ES-I3 (cell line): ENCODE data around the gene MAP3K9.

Experiments used
- H3K36me3 ChIP-seq: 2 replicates; pipeline ENCODE4 v1.6.1; 2013; ENCODE audit warnings: mild to moderate bottlenecking, low read length, control low read depth, moderate library complexity; ENCODE audit not compliant: insufficient read depth
- H3K4me1 ChIP-seq: 2 replicates; pipeline ENCODE4 v1.6.1; 2013; ENCODE audit warnings: mild to moderate bottlenecking, control low read depth, low read length; ENCODE audit not compliant: insufficient read depth
- H3K9ac ChIP-seq: 2 replicates; pipeline ENCODE4 v1.6.1; 2013; ENCODE audit warnings: low read depth, mild to moderate bottlenecking, low read length, moderate library complexity
- H3K9me3 ChIP-seq: 2 replicates; pipeline ENCODE4 v1.6.1; 2013; ENCODE audit warnings: mild to moderate bottlenecking, low read length, moderate library complexity; ENCODE audit not compliant: control insufficient read depth, insufficient read depth

Gene MAP3K9

GRCh38 chr14:70808416-70809224, 693 bp downstream of the MAP3K9 start:
- H3K9ac ChIP-seq, result peak overlapping the region; percentile 74
- peaks cover 10% of the 10 kb centered on the region for H3K4me1 ChIP-seq
- no peaks in the 10 kb centered on the region for H3K36me3 ChIP-seq
- H3K9me3 ChIP-seq, result no peaks in the 10 kb centered on the region

- peaks cover 10% of the 10 kb centered on the region for H3K4me1 ChIP-seq
- H3K9me3 ChIP-seq, result no peaks in the 10 kb centered on the region
- no peaks in the 10 kb centered on the region for H3K36me3 ChIP-seq
- H3K9ac ChIP-seq, result peak overlapping the region; percentile 74
These were observed 1.4 kb downstream of the MAP3K9 start for GRCh38 chr14:70807898-70808415.

GRCh38 chr14:70804556-70805162, 4.7 kb downstream of the MAP3K9 start:
- Histone ChIP-seq H3K9ac (no peak overlapping the region), H3K9me3 (no peaks in the 10 kb centered on the region), H3K36me3 (peaks cover 10% of the 10 kb centered on the region; the same call in 1 of the 2 replicates), H3K4me1 (peaks cover 5% of the 10 kb centered on the region; the same call in 1 of the 2 replicates)

- Histone ChIP-seq H3K4me1 (peaks cover 5% of the 10 kb centered on the region; the same call in 1 of the 2 replicates), H3K9me3 (no peaks in the 10 kb centered on the region), H3K36me3 (peaks cover 13% of the 10 kb centered on the region; the same call in 1 of the 2 replicates), H3K9ac (no peak overlapping the region)
These were observed 5.7 kb downstream of the MAP3K9 start for GRCh38 chr14:70803321-70804310.

GRCh38 chr14:70802379-70802778, 6.9 kb downstream of the MAP3K9 start:
- H3K36me3 ChIP-seq, result peaks cover 13% of the 10 kb centered on the region; the same call in 1 of the 2 replicates
- no peak overlapping the region for H3K9ac ChIP-seq
- H3K9me3 ChIP-seq, result no peaks in the 10 kb centered on the region
- no peaks in the 10 kb centered on the region for H3K4me1 ChIP-seq

GRCh38 chr14:70801836-70802235, 7.5 kb downstream of the MAP3K9 start:
- Histone ChIP-seq H3K9me3 (no peaks in the 10 kb centered on the region), H3K9ac (no peak overlapping the region), H3K4me1 (no peaks in the 10 kb centered on the region), H3K36me3 (peaks cover 13% of the 10 kb centered on the region; the same call in 1 of the 2 replicates)

GRCh38 chr14:70796551-70796950, 12.8 kb downstream of the MAP3K9 start:
- Histone ChIP-seq H3K9ac (no peak overlapping the region), H3K9me3 (no peaks in the 10 kb centered on the region), H3K36me3 (peaks cover 17% of the 10 kb centered on the region; the same call in 1 of the 2 replicates), H3K4me1 (no peaks in the 10 kb centered on the region)

GRCh38 chr14:70794294-70794693, 15.0 kb downstream of the MAP3K9 start:
- H3K36me3 ChIP-seq, result peaks cover 4% of the 10 kb centered on the region; the same call in 1 of the 2 replicates
- no peaks in the 10 kb centered on the region for H3K4me1 ChIP-seq
- no peak overlapping the region for H3K9ac ChIP-seq
- H3K9me3 ChIP-seq, result no peaks in the 10 kb centered on the region

GRCh38 chr14:70793637-70794036, 15.7 kb downstream of the MAP3K9 start:
- H3K9ac ChIP-seq, result no peak overlapping the region
- H3K4me1 ChIP-seq, result no peaks in the 10 kb centered on the region
- H3K9me3 ChIP-seq, result no peaks in the 10 kb centered on the region
- H3K36me3 ChIP-seq, result peaks cover 4% of the 10 kb centered on the region; the same call in 1 of the 2 replicates

- no peaks in the 10 kb centered on the region for H3K4me1 ChIP-seq
- H3K36me3 ChIP-seq, result peaks cover 4% of the 10 kb centered on the region; the same call in 1 of the 2 replicates
These were observed 16.4 kb downstream of the MAP3K9 start for GRCh38 chr14:70792939-70793338.

GRCh38 chr14:70791971-70792370, 17.3 kb downstream of the MAP3K9 start:
- Histone ChIP-seq H3K9ac (no peak overlapping the region), H3K36me3 (peaks cover 4% of the 10 kb centered on the region; the same call in 1 of the 2 replicates), H3K4me1 (no peaks in the 10 kb centered on the region), H3K9me3 (no peaks in the 10 kb centered on the region)

More at GRCh38 chr14:70792939-70793338, 16.4 kb downstream of the MAP3K9 start:
- H3K9me3 ChIP-seq, result no peaks in the 10 kb centered on the region
- no peak overlapping the region for H3K9ac ChIP-seq

GRCh38 chr14:70789961-70790360, 19.4 kb downstream of the MAP3K9 start:
- Histone ChIP-seq H3K36me3 (peaks cover 4% of the 10 kb centered on the region; the same call in 1 of the 2 replicates), H3K9ac (no peak overlapping the region), H3K9me3 (no peaks in the 10 kb centered on the region), H3K4me1 (no peaks in the 10 kb centered on the region)

- H3K9me3 ChIP-seq, result no peaks in the 10 kb centered on the region
- peaks cover 4% of the 10 kb centered on the region; the same call in 1 of the 2 replicates for H3K36me3 ChIP-seq
- H3K9ac ChIP-seq, result no peak overlapping the region
- no peaks in the 10 kb centered on the region for H3K4me1 ChIP-seq
These were observed 20.0 kb downstream of the MAP3K9 start for GRCh38 chr14:70789361-70789760.

- no peaks in the 10 kb centered on the region for H3K4me1 ChIP-seq
- no peak overlapping the region for H3K9ac ChIP-seq
- no peaks in the 10 kb centered on the region for H3K9me3 ChIP-seq
- H3K36me3 ChIP-seq, result peaks cover 4% of the 10 kb centered on the region; the same call in 1 of the 2 replicates
These were observed 20.4 kb downstream of the MAP3K9 start for GRCh38 chr14:70788898-70789297.
